Inflammatory macrophage (primary cell): ENCODE measurements around the gene IL16.
"Not testable (repeated sequence)": the region's sequence is repeated elsewhere in the genome, so short reads cannot be mapped to it uniquely, and the experiment has no call there.

Experiments
- DNase-seq, 2 donors: peaks; one replicate each; pipeline ENCODE4 v3.0.0-alpha.2; 2020 to 2022

The IL16 gene

GRCh38 chr15:81341351-81341750 is 144.7 kb downstream of the IL16 start:
- no peak for DNase-seq

- DNase-seq = no peak
Observed at GRCh38 chr15:81343371-81343770, 146.7 kb downstream of the IL16 start.

GRCh38 chr15:81346611-81347010 is 149.9 kb downstream of the IL16 start:
- no peak for DNase-seq

- no peak for DNase-seq
Observed at GRCh38 chr15:81347910-81348309, 151.2 kb downstream of the IL16 start.

GRCh38 chr15:81348691-81349090 is 152.0 kb downstream of the IL16 start:
- DNase-seq = not testable (repeated sequence)

GRCh38 chr15:81349271-81349670 is 152.6 kb downstream of the IL16 start:
- no peak for DNase-seq

GRCh38 chr15:81351651-81352050 is 155.0 kb downstream of the IL16 start:
- no peak for DNase-seq

- no peak for DNase-seq
Observed at GRCh38 chr15:81356252-81356651, 159.6 kb downstream of the IL16 start.

- peak; percentile 6 to 24 for DNase-seq
Observed at GRCh38 chr15:81357180-81357686, 160.6 kb downstream of the IL16 start.

- no peak for DNase-seq
Observed at GRCh38 chr15:81358248-81358647, 161.6 kb downstream of the IL16 start.

- no peak for DNase-seq
Observed at GRCh38 chr15:81360491-81360890, 163.8 kb downstream of the IL16 start.

- DNase-seq = no peak
Observed at GRCh38 chr15:81361891-81362290, 165.2 kb downstream of the IL16 start.

- DNase-seq = no peak
Observed at GRCh38 chr15:81362790-81363189, 166.1 kb downstream of the IL16 start.

- DNase-seq = no peak
Observed at GRCh38 chr15:81363276-81363675, 166.6 kb downstream of the IL16 start.
